ENCODE measurements around the gene YJEFN3.

The YJEFN3 gene

GRCh38 chr19:19531951-19532805, 3.5 kb downstream of the YJEFN3 start:
- Histone ChIP-seq H3K36me3 (ENCODE audit: insufficient read depth, low read length) (peaks cover 8% of the 10 kb centered on the region; the same call in 1 of the 2 replicates), H3K4me3 (no peak overlapping the region), H3K9ac (ENCODE audit: insufficient read length) (no peak overlapping the region), H3K27ac (no peak overlapping the region), H3K9me3 (ENCODE audit: low read depth, low read length) (no peaks in the 10 kb centered on the region)
- no peak for DNase-seq (ENCODE audit: low read depth, low spot score)
- TF ChIP-seq EZH2 (IDR thresholded peaks at IDR 0.05) (no peak), FOXP2 (optimal IDR thresholded peaks at IDR 0.05; ENCODE audit: control extremely low read depth, extremely low read length, insufficient read depth) (no peak), POLR2AphosphoS5 (IDR thresholded peaks at IDR 0.05; ENCODE audit: borderline replicate concordance, low read depth, low read length) (peak; percentile 37; the same call in 1 of the 2 replicates)

DNA sequence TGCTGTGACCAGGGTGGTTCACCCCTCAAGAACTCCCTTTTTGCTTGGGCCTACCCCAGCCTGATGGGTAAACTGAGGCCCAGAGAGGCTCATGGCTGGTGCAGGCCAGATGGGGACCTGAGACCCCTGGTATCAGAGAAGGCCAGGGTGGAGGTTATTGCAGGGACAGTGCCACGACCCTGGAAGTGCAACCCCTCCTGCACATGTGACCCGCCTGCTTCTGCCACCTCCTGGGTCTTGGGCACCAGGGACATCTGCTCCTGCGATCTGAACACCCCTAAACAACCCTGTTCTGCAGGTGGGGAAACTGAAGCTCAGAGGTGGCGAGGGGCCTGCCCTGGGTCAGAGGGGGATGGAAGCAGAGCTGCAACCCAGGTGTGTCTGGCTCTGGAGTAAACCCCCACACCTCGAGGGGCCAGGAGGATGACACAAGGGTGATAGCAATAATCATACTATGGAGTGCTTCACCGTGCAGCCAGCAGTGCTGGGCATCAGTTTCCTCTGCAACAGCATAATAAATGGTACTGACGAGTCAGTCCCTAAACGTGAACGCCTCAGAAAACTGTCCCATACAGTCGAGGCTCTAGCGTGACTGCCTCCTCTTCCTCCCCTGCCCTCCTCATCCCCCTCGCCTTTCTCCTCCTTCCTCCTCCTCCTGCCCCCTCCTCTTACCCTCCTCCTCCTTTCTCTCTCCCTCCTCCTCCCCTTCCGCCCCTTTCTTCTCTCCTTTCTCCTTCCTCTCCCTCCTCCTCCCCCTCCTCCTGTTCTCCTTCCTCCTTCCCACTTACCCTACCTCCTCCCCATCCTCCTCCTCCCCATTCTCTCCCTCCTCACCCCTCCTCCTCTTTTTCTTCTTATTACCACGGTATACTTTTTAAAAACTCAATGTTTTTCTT, 4.3 kb downstream of the YJEFN3 start:
- H3K9ac ChIP-seq (ENCODE audit: insufficient read length) = no peak overlapping the region
- TF ChIP-seq EZH2 (IDR thresholded peaks at IDR 0.05) (no peak), FOXP2 (optimal IDR thresholded peaks at IDR 0.05; ENCODE audit: control extremely low read depth, extremely low read length, insufficient read depth) (no peak), POLR2AphosphoS5 (IDR thresholded peaks at IDR 0.05; ENCODE audit: borderline replicate concordance, low read depth, low read length) (no peak)
- H3K9me3 ChIP-seq (ENCODE audit: low read depth, low read length) = no peaks in the 10 kb centered on the region
- no peaks in the 10 kb centered on the region; the same call in 1 of the 2 replicates for H3K36me3 ChIP-seq (ENCODE audit: insufficient read depth, low read length)
- no peak for DNase-seq (ENCODE audit: low read depth, low spot score)
- H3K27ac ChIP-seq = no peak overlapping the region
- no peak overlapping the region for H3K4me3 ChIP-seq

DNA sequence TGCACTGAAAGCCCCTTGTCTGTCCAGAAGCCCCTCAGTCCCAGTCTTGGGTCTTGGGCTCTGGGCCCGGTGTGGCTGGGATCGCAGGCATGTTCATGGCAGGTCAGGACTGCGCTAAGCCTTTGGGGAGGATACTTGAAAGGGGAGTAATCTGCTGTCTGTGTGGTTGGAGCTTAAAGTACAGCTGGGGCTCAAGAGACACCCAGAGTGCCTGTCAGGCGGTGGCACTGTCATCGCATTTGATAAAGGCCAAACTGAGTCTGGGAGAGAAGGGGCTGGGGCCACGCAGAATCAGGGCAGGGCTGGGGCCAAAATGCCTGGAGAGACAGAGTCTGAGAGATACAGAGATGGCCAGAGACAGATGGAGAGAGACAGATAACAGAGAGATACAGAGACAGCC, 5.1 kb downstream of the YJEFN3 start:
- Histone ChIP-seq H3K4me3 (no peak overlapping the region), H3K9me3 (ENCODE audit: low read depth, low read length) (no peaks in the 10 kb centered on the region), H3K36me3 (ENCODE audit: insufficient read depth, low read length) (no peaks in the 10 kb centered on the region), H3K27ac (no peak overlapping the region), H3K9ac (ENCODE audit: insufficient read length) (no peak overlapping the region)
- TF ChIP-seq EZH2 (IDR thresholded peaks at IDR 0.05) (no peak), POLR2AphosphoS5 (IDR thresholded peaks at IDR 0.05; ENCODE audit: borderline replicate concordance, low read depth, low read length) (no peak), FOXP2 (optimal IDR thresholded peaks at IDR 0.05; ENCODE audit: control extremely low read depth, extremely low read length, insufficient read depth) (no peak)
- no peak for DNase-seq (ENCODE audit: low read depth, low spot score)

GRCh38 chr19:19534556-19535265, 6.0 kb downstream of the YJEFN3 start:
- H3K9me3 ChIP-seq (ENCODE audit: low read depth, low read length) = no peaks in the 10 kb centered on the region
- H3K9ac ChIP-seq (ENCODE audit: insufficient read length) = no peak overlapping the region
- DNase-seq (ENCODE audit: low read depth, low spot score) = no peak
- H3K4me3 ChIP-seq = no peak overlapping the region
- no peaks in the 10 kb centered on the region for H3K36me3 ChIP-seq (ENCODE audit: insufficient read depth, low read length)
- H3K27ac ChIP-seq = no peak overlapping the region
- TF ChIP-seq EZH2 (IDR thresholded peaks at IDR 0.05) (no peak), FOXP2 (optimal IDR thresholded peaks at IDR 0.05; ENCODE audit: control extremely low read depth, extremely low read length, insufficient read depth) (no peak), POLR2AphosphoS5 (IDR thresholded peaks at IDR 0.05; ENCODE audit: borderline replicate concordance, low read depth, low read length) (no peak)

DNA sequence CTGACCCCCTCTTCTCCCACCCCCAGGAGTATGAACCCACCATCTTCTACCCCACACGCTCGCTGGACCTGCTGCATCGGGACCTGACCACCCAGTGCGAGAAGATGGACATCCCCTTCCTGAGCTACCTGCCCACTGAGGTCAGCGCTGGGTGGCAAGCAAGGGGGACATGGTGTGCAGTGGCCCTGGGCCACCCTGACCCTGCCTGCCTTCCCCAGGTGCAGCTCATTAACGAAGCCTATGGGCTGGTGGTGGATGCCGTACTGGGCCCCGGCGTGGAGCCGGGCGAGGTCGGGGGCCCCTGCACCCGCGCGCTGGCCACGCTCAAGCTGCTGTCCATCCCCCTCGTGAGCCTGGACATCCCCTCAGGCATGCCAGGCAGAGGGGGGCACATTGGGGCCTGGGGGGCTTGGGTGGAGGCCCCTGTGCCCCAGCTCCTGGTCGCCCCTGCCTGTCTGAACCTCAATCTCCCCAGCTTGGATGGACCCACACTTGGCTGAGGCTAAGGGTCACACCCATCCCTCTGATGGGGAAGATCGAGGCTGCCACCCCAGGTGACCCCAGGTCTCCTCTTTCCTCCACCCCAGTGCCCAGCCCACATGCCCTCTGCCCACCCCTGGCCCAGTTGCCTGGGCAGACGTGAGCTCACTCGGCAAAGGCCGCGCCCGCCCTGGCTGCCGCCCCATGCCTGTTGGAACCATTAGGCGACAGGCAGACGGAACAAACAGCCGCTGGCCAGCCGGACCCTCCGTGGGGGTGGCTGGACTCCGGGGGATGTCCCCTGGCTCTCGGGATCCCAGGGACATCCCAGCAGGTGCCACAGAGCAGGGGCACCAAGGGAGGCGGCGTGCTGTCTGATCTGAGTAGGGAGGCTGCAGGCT, 6.8 kb downstream of the YJEFN3 start:
- Histone ChIP-seq H3K27ac (no peak overlapping the region), H3K9ac (ENCODE audit: insufficient read length) (no peak overlapping the region), H3K4me3 (no peak overlapping the region), H3K36me3 (ENCODE audit: insufficient read depth, low read length) (no peaks in the 10 kb centered on the region), H3K9me3 (ENCODE audit: low read depth, low read length) (no peaks in the 10 kb centered on the region)
- DNase-seq (ENCODE audit: low read depth, low spot score) = no peak
- TF ChIP-seq FOXP2 (optimal IDR thresholded peaks at IDR 0.05; ENCODE audit: control extremely low read depth, extremely low read length, insufficient read depth) (no peak), POLR2AphosphoS5 (IDR thresholded peaks at IDR 0.05; ENCODE audit: borderline replicate concordance, low read depth, low read length) (no peak), EZH2 (IDR thresholded peaks at IDR 0.05) (no peak)

DNA sequence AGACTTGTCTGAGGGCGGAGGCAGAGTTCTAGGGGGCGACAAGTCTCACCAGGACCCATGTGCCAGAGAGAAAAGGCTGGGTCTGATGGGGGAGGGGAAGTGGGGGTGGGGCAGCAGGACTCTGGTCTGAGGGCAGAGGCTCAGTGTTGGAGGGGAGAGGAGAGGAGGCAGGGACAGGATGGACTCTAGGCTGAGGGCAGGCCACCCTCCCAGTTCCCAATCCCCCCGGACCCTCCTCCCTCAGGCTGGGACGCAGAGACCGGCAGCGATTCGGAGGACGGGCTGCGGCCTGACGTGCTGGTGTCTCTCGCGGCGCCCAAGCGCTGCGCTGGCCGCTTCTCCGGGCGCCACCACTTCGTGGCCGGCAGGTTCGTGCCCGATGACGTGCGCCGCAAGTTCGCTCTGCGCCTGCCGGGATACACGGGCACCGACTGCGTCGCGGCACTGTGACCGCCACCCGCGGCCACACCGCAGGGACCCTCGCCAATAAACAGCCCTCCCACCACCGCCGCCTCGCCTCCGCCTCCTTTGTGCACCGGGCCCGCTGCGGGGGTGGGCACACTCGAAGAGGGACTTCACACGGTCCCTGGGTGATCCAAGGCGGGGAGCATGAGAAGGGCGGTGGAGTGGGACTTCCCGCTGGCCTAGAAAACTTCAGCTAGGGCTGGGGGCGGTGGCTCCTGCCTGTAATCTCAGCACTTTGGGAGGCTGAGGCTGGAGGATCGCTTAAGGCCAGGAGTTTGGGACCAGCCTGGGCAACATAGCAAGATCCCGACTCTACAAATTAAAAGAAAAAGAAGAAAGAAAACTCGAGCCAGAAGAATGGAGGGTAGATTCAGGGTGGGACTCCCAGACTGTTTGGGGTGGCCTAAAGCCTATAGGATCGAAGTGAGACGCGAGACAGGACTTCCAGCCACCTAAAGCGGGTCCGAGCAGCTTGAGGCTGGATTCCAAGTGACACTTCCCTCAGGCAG, 8.7 kb downstream of the YJEFN3 start:
- Histone ChIP-seq H3K9me3 (ENCODE audit: low read depth, low read length) (no peaks in the 10 kb centered on the region), H3K36me3 (ENCODE audit: insufficient read depth, low read length) (no peaks in the 10 kb centered on the region), H3K27ac (no peak overlapping the region), H3K4me3 (no peak overlapping the region), H3K9ac (ENCODE audit: insufficient read length) (no peak overlapping the region)
- TF ChIP-seq FOXP2 (optimal IDR thresholded peaks at IDR 0.05; ENCODE audit: control extremely low read depth, extremely low read length, insufficient read depth) = no peak
- TF ChIP-seq POLR2AphosphoS5 (IDR thresholded peaks at IDR 0.05; ENCODE audit: borderline replicate concordance, low read depth, low read length) = no peak
- TF ChIP-seq EZH2 (IDR thresholded peaks at IDR 0.05) = no peak
- DNase-seq (ENCODE audit: low read depth, low spot score) = no peak
